Naive thymus-derived CD8-positive, alpha-beta T cell (primary cell): ENCODE measurements around the gene ZBTB43. TPM values are rescaled to one million over a fixed set of nuclear protein-coding genes. Genes with fewer than 3 reads are reported as not detected.

Experiments
- ATAC-seq, 2 donors: fragments of 150-1000 bp; cut with Tn5 transposase in 1 of 2; sonication (Bioruptor Pico), chemical (Tn5 transposase) in 1 of 2; 1 replicate in 1 of 2; 2 replicates in 1 of 2; pipeline ENCODE4 v1.10.0; 2021; ENCODE audit warnings: mild to moderate bottlenecking in 2 of 2, moderate library complexity in 2 of 2
- POLR2A ChIA-PET: fragments of 350-600 bp; sonication (Branson Sonifier 250); formaldehyde crosslinking; loops from one replicate; lab custom pipeline; 2021; ENCODE audit warnings: antibody characterized with exemption; lab: Charles Lee
- DNase-seq, 10 donors: peaks; one replicate each; pipeline versions ENCODE4 v3.0.0 to v3.0.0-alpha.2; 2020 to 2022
- H3K27ac Mint-ChIP-seq, 10 donors: one replicate each; pipeline ENCODE4 v1.8.0; 2020 to 2022; ENCODE audit warnings: mild to moderate bottlenecking in 10 of 10, mixed read lengths in 10 of 10, moderate library complexity in 4 of 10, inconsistent platforms in 1 of 10
- H3K27me3 Mint-ChIP-seq, 5 donors: one replicate each; pipeline ENCODE4 v1.8.0; 2021 to 2022; ENCODE audit warnings: mixed read lengths in 5 of 5
- H3K36me3 Mint-ChIP-seq, 3 donors: one replicate each; pipeline ENCODE4 v1.8.0; 2020 to 2022; ENCODE audit warnings: mixed read lengths in 3 of 3, mild to moderate bottlenecking in 2 of 3, inconsistent platforms in 1 of 3
- H3K4me1 Mint-ChIP-seq, 4 donors: one replicate each; pipeline ENCODE4 v1.8.0; 2021 to 2022; ENCODE audit warnings: mixed read lengths in 4 of 4
- H3K4me3 Mint-ChIP-seq, 10 donors: one replicate each; pipeline ENCODE4 v1.8.0; 2020 to 2022; ENCODE audit warnings: mild to moderate bottlenecking in 10 of 10, mixed read lengths in 10 of 10, moderate library complexity in 6 of 10, inconsistent platforms in 1 of 10
- H3K9me3 Mint-ChIP-seq, 9 donors: one replicate each; pipeline ENCODE4 v1.8.0; 2020 to 2022; ENCODE audit warnings: mixed read lengths in 9 of 9, mild to moderate bottlenecking in 3 of 9, inconsistent platforms in 1 of 9, moderate library complexity in 1 of 9
- polyA plus RNA-seq, 3 donors: library from polyadenylated mRNA; unstranded; fragments of 300-500 nt; fragmentation: Illumina TruSeq; gene quantifications; one replicate each; pipeline ENCODE4 v1.2.3, GENCODE V29; 2021
- total RNA-seq, 8 experiments: library from RNA in 2 of 8; stranded (reverse) in 2 of 8; gene quantifications; one replicate each; pipeline ENCODE4 v1.2.3 and lab custom pipeline; 2021 to 2026

The ZBTB43 gene
- total and polyA plus RNA-seq, 5 experiments from 2014 or later, result 6.9 to 29.3 (median 14.9) TPM

GRCh38 chr9:126886034-126886822 lies 81.4 kb downstream of the ZBTB43 start:
- H3K4me3 Mint-ChIP-seq, result no peak overlapping the region
- H3K4me1 Mint-ChIP-seq, result peaks cover 0 to 2% (median 0%) of the 10 kb centered on the region in 4 donors
- H3K9me3 Mint-ChIP-seq, result no peaks in the 10 kb centered on the region
- peaks cover 0 to 25% (median 10%) of the 10 kb centered on the region in 3 donors for H3K36me3 Mint-ChIP-seq
- ATAC-seq, result no peak
- no peaks in the 10 kb centered on the region for H3K27me3 Mint-ChIP-seq
- H3K27ac Mint-ChIP-seq, result peak overlapping the region in 1 of 10 donors; percentile 69
- POLR2A ChIA-PET, result no interaction called here
- DNase-seq, result no peak

- H3K27me3 Mint-ChIP-seq, result no peaks in the 10 kb centered on the region
- H3K4me3 Mint-ChIP-seq, result no peak overlapping the region
- POLR2A ChIA-PET, result no interaction called here
- no peak for DNase-seq
- ATAC-seq, result no peak
- H3K9me3 Mint-ChIP-seq, result no peaks in the 10 kb centered on the region
- H3K36me3 Mint-ChIP-seq, result peaks cover 0 to 22% (median 8%) of the 10 kb centered on the region in 3 donors
- no peak overlapping the region for H3K27ac Mint-ChIP-seq
- H3K4me1 Mint-ChIP-seq, result peaks cover 0 to 2% (median 0%) of the 10 kb centered on the region in 4 donors
These were observed 82.1 kb downstream of the ZBTB43 start for GRCh38 chr9:126886897-126887296.

Other genes with a start within 250 kb of the ZBTB43 start
- gene LMX1B, start 191.1 kb upstream of the ZBTB43 start, total RNA-seq, result not detected
- not detected for gene LMX1B, start 191.1 kb upstream of the ZBTB43 start, polyA plus RNA-seq
- gene ZBTB34, start 55.6 kb downstream of the ZBTB43 start, total RNA-seq, result 1 to 10 TPM; 8.3 to 8.5 TPM
- under 1 TPM; 0.61 to 0.99 (median 0.66) TPM for gene ZBTB34, start 55.6 kb downstream of the ZBTB43 start, polyA plus RNA-seq
- gene RALGPS1, start 109.7 kb downstream of the ZBTB43 start, total RNA-seq, result 1 to 10 TPM; 5.5 to 6.4 TPM
- 1 to 10 TPM in 2 of 3 donors, under 1 TPM in 1; 0.83 to 1.8 (median 1.3) TPM for gene RALGPS1, start 109.7 kb downstream of the ZBTB43 start, polyA plus RNA-seq